GM19372 (cell line): ENCODE data around the gene C11orf42.
"Not testable (repeated sequence)": the region's sequence is repeated elsewhere in the genome, so short reads cannot be mapped to it uniquely, and the experiment has no call there.

Source experiments
- ATAC-seq: cut with Tn5 transposase; IDR thresholded peaks from one replicate; pipeline ENCODE4 v1.9.1; 2021; ENCODE audit warnings: mild to moderate bottlenecking, low read depth, moderate library complexity; ENCODE audit not compliant: unreplicated experiment

C11orf42 gene

DNA sequence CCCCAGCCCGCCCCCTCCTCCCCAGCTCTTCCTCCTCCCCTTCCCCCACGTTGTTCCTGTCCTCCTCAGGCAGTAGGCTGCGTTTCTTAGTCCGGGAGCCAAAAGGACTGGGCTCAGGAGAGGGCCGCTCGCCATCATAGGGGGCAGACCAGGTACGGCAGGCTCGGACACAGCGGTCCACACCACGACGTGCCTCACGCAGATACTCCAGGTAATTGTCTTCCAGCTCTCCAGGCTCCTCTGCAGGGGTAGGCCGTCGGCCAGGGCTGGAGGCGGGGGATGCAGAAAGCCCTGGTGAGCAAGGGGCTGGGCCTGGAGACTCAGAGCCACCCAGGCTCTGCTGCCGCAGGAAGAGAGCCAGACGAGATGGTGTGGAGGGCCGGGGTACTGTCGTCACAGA lies 12.4 kb downstream of the C11orf42 start:
- ATAC-seq = no peak

DNA sequence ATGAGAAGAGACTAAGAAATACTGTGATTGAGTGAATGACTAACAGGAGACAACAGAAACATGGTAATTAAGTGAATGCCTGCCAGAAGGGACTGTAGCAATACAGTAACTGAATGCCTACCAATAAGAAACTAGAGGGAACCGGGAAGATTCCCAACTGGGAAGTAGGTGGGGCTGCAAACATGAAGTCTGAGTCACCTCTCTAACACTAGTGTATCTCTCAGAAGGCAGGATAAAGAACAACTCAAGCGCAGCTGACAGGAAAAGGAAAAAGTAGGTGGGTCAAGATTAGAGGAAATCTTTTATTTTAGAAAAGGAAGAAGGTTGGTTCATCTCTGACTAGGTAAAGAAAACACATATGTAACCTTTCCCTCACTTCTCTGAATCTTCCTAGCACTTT lies 14.0 kb downstream of the C11orf42 start:
- ATAC-seq = no peak

DNA sequence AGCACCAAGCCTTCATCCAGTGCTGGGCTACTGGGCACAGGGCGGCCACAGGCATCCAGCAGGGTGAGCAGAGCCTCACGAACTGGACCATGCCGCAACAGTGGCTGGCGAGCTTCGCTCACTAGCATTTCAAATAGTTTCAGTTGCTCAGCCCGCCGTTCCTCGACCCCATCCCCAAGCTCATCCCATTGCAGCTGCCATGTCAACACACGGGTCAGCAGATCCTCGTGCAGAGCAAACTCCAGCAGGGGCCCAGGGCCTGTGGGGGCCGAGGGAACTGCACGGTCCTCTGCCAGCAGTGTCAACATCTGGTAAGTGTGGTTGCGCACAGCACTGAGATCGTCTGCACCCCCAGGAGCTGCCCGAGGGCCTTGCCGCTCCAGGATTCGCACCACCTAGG lies 18.5 kb downstream of the C11orf42 start:
- ATAC-seq = no peak

DNA sequence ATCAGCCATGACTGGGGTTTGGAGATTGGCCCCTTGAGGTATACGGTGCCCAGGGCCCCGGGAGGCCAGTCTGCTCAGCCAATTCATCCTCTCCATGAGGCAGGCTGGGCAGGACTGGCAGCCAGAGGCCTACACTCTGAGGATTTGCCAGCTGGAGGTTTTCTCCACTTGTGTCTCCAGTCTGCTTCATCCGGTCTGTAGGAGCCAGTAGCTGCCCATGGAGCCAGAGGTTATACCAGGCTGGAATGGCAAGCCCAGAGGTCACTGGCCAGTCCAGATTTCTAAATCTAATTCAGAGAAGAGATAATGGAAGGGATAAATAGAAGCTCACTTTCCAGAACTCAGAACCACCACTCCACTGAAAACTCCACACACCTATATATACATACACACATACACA lies 19.1 kb downstream of the C11orf42 start:
- ATAC-seq = no peak

DNA sequence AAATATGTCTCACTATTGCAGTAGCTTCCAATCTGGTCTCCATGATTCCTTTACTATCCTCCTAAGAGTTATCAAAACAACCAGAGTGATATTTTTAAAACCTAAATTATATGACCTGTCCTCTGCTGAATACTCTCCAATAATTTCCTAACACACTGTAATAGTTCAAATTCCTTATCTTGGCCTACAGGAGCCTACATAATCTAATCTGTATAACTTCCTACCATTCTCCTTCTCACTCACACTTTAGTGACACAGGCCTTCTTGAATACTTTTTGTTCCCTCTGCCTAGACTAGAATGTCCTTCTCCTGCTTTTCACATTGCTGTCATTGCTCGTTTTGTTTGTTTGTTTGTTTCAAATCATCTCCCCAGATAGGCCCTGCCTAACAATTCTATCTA lies 19.7 kb downstream of the C11orf42 start:
- no peak for ATAC-seq

DNA sequence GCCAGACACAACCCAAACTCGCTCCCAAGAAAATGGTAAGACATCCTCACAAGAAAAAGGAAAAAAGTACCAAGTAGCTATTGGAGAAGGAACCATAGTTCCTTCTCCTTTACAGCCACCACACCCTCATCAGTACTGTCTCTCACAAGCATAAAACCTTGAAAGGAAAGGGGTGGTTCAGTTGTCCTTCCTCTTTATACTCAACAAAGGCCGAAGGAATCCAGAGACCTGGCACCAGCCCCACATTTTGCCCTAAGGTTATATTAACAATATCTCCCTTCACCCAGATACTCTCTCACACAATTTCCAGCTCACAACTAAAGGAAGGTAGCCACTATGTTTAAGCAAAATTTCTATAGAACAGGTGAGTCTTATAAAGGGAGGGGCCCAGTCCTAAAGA lies 20.5 kb downstream of the C11orf42 start:
- no peak for ATAC-seq

DNA sequence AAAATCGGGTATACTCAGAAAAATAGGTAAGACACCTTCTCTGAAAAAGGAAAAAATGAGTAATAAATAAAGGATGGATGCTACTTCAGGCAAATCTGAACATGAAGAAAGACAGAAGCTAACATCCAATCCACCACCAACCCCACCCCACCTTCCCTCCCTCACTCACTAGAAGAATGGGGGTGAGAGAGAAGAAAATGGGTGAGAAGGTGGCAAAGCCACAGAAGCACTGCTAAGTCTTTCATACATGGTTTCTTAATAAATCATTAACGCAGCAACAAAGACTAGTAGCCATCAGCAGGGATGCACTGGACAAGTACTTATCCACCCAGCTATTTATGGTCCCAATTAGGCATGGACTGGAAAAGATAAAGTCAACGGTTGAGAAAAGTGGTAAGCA lies 23.2 kb downstream of the C11orf42 start:
- no peak for ATAC-seq

DNA sequence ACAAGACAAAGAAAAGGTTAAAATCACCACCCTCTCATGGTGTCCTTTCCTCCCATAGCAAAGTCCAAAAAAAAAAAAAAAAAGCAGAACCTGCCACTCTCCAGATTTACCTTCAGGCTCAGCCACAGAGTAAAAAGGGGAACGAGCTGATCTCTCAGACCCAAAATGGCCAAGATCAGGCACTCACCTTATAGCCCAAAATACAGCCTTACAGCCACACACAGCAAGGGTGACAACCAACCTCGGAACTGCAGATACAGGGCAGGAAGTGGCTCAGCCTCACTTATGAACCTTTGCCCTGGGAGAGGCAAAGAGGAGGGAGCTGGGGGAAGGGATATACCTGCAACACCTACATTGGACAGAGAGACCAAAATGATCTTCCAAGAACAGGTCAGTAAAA lies 24.6 kb downstream of the C11orf42 start:
- no peak for ATAC-seq

DNA sequence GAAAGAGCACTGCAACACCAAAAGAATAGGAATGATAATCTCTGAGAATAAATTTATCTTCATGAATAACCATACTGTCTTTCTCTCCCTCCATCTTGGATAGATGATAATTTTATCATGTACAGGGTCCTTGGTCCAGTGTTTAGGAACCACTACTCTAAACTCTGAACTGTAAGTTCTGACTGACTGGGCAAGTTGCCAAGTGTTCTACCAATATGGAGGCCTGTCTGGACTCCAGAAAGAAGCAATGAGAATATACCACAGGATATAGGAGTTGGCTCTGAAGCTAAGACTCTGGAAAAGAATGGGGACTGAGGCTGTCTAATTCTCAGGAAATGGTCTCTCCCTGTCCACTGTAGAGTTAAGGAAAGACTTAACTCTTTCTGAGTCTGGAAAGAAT lies 27.5 kb downstream of the C11orf42 start:
- ATAC-seq = no peak

DNA sequence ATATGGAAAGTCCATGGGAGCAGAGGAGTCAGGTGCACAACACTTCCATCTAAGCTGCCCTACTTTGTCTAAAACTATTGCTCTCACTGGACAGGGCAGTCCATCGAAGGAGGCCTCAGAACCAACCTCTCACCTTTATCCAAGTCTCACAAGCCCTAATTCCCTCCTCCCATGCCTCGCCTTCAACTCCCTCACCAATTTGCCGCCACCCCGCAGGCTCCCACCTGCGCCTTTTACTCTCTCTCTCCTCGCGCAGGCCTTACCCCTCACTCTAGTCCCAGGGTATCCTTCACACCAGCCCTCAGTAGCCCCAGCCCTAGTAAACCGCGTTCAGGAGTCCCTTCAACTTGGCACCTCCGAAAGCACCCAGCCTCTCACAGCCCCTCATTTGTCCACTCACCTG lies 28.6 kb downstream of the C11orf42 start:
- no peak for ATAC-seq

DNA sequence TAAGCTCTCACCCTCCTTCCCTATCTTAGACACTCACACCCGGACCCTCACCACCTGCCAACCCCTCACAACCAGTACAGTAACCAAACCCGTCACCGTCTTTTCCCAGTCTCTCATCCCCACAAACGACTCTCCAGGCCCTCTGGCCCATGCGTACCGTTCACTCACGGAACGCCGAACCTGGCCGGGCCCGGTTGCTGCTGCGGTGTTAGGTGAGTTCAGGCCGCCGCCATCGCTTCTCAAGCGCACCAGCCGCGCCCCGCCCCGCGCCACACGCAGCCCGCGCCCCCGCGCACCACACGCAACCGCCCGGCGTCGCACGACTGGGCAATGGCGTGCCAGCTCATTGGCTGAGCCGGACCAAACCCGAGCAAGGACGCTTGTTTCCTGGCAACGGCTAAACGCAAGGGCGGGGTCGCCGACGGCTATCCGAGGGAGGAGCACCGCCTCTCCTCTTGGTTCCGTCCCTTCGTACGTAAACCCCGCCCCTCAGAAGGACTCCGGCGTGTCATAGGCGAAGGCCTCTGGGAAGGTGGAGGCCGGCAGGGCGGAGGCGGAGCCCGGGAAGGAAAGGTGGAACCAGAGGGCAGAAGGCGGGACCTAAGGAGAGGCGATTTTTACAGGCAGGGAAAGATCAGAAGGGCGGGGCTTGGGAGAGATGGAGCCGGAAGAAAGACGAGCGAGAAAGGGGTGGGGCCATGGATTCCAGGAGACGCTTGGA lies 29.2 kb downstream of the C11orf42 start, which contains the start of gene FHIP1B:
Gene FHIP1B, minus strand, starts transcription at position 250 of the 721 bp plus-strand sequence. CDS start 10,120 bp downstream, outside the sequence.
- peak; percentile 89 for ATAC-seq

DNA sequence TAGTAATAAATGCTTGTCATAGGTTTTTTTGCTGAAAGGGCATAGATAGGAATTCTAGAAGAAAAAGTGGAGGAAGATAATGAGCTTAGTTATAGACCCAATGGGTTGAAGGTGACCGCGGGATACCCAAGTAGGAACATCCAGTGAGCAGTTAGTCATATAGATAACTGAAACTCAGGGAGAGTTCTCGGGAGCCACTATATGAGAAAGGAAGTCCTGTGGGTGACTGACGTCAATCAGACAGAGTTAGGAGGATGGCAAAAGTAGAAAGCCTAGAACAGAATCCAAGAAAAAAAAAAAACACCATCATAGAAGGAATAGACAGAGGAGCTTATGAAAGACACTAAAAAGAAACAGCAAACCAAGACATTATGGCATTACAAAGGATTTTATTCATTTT lies 31.9 kb downstream of the C11orf42 start:
- ATAC-seq = no peak

DNA sequence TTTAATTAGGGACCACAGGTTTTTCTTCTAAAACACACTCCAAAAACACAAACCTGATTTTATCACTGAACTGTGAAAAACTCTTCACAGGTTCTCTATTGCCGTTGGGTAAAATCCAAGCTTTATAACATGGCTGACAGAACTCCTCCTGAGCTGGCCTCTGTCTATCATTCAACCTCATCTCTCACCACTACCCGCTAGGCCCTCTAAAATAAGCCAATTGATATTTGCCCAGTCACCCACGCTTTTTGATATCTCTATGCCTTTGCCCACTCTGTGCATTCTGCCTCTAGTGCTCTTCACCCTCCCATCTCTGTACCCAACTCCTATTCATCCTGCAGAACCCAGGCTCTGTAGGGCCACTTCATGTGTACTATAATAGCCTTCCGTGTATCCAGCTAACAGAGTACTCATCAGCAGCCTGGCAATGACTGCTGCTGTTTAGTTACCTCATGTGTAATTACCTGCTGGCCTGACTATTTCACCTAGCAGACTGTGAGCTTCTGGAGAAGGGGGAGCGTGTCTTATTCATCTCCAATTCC lies 32.5 kb downstream of the C11orf42 start:
- ATAC-seq = no peak

DNA sequence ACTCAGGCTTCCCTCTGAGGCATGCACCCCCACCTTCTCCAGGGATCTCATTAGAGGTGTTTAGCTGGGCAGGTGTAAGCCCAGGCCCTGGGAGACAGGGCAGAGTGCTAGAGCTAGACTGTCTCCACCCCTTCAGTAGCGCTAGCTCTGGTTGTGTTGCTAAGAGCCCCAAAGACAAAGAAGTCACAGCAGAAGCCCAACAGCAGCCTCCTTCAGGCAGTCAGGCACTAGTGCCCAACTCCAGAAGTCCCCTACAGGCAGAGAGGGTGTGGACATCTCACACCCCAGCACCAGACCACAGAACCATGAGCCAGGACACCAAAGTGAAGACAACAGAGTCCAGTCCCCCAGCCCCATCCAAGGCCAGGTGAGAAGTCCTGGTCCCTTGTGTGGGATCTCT lies 33.5 kb downstream of the C11orf42 start, which contains the start of gene CNGA4:
Gene CNGA4, plus strand, starts transcription at position 188 of the 400 bp plus-strand sequence. Its CDS starts 118 bp downstream, at position 306.
- ATAC-seq = no peak

DNA sequence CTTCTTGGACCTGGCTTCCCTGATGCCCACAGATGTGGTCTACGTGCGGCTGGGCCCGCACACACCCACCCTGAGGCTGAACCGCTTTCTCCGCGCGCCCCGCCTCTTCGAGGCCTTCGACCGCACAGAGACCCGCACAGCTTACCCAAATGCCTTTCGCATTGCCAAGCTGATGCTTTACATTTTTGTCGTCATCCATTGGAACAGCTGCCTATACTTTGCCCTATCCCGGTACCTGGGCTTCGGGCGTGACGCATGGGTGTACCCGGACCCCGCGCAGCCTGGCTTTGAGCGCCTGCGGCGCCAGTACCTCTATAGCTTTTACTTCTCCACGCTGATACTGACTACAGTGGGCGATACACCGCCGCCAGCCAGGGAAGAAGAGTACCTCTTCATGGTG lies 34.8 kb downstream of the C11orf42 start:
- no peak for ATAC-seq

DNA sequence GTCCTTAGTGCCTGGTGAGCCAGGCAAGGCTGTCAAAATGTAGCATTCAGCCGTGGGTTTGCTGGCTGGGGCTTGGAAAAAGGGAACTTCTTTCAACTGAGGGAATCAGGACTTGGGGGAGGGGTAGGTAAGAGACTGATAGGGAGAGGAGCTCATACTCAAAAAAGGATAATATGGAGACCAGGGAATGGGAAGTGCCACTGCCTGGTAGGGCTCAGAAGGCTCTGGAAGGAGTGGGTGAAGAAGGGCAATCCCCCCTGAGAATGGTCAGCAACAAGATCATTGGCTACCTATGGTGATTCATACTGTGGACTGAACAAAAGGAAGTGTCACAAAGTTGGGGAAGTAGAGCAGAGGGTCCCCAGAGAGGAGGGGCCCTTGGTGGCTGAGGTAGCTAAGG lies 35.4 kb downstream of the C11orf42 start:
- ATAC-seq = no peak

DNA sequence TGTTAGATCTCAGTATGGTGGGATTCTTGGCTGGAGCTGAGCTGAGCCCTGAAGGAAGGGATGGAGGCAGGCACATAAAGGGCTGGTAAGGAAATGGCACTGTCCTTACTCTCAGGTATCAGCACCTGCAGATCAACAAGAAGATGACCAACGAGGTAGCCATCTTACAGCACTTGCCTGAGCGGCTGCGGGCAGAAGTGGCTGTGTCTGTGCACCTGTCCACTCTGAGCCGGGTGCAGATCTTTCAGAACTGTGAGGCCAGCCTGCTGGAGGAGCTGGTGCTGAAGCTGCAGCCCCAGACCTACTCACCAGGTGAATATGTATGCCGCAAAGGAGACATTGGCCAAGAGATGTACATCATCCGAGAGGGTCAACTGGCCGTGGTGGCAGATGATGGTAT lies 36.0 kb downstream of the C11orf42 start:
- ATAC-seq = no peak

DNA sequence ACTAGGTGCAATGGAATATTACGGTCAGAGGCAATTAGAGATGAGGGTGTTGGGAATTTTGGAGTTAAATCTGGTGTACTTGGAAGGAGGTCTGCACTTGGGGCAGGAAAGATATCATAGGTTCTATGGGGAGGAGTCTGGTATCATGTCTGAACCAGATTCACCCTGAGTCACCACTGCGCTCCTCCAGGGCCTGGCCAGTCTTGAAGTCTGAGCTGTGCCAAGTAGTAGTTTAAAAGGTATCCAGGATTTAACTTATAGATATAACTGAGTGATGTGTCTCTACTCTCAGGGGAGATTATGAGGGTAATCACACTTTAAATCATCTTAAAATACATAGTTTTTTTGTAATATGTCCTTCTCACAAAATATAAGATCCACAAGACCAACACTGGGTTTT lies 40.2 kb downstream of the C11orf42 start:
- ATAC-seq = no peak

DNA sequence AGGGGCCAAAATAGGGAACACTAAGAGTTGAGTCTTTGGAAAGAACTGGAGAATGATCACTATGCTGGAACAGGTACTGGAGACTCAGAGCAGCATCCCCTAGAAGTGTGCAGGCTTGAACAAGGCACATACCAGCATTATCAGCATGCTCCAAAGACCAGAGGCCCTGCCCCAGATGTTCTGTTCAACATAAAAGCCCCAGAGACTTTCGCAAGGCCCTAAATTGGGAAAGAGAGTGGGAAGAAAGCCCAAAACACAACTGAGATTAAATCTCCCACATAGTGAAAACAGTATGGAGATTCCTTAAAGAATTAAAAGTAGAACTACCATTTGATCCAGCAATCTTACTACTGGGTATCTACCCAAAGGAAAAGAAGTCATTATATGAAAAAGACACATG lies 42.9 kb downstream of the C11orf42 start:
- no peak for ATAC-seq

DNA sequence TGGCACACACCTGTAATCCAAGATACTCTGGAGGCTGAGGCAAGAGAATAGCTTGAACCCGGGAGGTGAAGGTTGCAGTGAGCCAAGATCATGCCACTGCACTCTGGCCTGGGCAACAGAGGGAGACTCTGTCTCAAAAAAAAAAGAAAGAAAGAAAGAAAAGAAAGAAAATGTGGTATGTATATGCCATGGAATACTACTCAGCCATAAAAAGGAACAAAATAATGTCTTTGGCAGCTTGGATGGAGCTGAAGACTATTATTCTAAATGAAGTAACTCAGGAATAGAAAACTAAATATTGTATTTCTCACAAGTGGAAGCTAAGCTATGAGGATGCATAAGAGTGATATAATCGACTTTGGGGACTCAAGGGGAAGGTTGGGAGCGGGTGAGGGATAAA lies 43.5 kb downstream of the C11orf42 start:
- ATAC-seq = not testable (repeated sequence)

DNA sequence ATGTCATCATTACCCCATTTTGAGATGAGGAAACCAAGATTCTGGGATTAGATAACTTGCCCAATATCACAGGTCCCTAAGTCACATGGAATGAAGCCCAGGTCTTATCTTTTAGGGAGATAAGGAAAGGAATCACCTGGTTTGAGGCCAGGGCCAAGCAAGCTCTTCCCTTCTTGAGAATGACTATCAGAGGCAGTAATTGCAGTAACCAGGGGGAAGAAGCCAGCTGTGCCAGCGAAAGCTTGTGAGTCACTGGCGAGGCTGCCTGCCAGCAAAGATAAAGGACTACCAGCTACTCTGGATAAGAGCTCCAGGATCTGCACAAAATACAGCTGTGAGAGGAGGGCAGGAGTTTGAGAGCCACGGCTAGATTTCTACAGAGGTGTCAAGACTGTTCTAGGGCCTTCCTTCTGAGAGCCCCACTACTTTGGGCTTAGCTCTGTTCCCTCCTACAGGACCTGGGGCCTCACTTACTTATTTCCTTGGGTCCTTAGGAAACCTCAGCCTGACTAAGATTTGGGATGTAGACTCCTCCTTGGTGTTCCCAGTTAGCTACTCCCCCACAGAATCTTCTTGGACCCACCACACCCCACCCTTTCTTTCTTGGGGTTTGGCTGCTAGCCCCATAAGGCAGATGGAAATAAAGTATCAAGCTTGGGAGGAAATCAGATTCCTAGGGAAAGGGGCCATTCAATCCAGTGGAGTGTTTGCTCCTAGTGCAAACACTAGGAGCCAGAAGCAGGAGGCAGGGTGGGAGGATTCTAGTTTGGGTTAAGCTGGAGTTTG lies 44.6 kb downstream of the C11orf42 start:
- no peak for ATAC-seq
